Measurements from ENCODE around the gene CACNA1D.

Gene CACNA1D

DNA sequence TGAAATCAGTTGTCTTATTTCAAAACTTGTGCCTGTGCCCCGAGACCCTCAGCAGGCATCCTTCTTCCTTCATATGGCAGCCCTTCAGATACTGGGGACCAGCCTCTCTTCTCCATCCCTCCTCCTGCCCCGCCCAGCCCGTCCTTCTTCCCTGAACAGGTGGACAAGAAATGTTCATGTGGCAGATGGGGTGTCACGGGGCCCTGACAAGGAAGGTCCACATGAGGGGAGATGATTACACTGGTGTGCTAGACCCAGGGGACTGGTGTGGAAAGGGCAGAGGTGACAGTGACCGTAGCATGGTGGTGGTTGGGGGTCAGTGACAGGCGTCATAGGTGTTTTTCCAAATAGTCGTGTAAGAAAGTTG, 200.9 kb downstream of the CACNA1D start:
- no peak for DNase-seq

DNA sequence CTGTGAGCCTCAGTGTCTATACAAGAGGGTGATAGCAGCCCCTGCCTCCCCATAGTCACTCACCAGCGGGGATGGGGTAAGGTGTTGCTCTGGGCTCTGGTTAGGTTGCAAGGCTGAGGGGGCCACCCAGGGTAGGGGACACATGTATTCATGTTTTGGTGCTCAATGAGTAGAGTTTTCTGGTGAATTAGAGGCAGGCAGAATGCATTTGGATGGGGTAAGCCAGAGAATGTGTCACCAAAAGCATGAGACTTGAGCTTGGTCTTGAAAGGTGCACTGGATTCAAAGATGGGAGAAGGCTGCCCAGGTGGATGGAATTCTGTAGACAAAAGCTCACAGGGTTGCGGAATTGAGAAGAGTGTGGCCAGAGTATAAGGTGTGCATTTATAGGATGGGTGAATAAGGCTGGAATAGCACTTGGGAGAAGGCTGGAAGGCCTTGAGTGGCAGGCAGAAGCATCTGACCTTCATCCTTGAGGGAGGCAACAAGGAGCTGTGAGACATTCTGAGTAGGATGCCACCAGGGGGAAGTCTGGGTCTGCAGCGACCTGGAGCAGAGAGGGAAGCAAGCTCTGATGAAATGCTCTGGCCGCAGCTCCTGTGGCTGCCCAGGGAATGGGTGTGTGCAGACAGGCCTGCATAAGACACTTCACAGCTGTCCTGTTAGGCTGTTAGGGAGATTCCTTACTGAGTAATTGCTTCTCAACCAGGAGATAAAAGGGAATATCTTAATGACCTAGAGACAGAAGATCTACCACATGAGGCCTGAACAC, 202.2 kb downstream of the CACNA1D start:
- no peak for DNase-seq

DNA sequence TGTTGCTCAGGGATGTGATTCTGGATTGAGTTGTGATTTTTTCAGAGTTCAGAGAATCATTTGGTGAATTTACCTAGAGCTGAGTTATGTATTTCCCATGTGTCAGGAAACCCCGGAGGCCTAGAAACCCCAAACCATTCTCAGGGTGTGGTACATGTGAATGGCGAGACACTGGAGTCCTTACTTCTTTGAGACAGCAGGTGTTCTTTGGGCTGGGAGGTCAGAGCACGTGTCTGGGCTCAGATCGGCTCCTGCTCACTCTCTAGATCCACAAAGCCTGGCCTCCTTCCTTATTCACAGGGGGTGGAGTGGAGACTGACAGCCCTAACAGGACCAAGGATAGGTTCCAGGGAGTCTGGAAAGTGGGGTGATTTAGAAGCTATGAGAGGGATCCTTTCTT, 206.0 kb downstream of the CACNA1D start:
- DNase-seq, result no peak

DNA sequence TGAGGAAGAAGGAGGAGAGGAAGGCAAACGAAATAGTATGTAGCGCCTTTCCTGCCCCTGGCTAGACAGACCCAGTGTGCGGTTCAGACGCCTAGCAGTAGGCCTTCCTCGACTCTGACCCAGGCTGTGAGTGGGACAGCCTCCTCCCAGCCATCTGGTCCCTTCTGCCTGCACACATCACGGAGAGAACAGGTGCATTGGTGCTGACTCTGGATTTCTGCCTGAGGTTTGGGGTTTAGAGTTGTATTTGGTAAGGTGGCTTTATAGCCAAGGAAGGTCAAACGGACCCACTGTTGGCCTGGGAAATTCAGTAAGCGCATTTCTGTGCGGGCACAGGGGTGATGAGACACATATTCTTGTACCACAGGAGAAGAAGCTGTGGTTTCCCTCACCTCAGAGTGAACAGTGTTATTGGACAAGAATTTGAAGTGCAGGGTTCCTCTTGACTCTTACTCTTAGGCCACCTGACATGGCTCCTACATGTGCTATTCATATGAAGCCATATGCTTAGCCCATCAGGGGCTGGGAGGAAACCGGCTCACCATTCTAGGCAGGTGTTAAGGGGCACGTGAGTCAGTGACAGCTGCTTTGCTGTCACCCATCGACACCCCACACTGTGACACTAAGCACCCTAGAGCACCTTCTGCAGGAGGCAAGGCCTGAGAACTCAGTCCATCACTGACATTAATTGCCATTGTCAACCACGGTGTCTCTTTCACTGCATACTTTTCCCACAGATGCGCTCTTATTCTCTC, 208.5 kb downstream of the CACNA1D start:
- DNase-seq, result no peak

GRCh38 chr3:53703630-53704362, 209.4 kb downstream of the CACNA1D start:
- no peak for DNase-seq

- DNase-seq, result no peak
Observed at GRCh38 chr3:53704363-53704725, 209.9 kb downstream of the CACNA1D start.

DNA sequence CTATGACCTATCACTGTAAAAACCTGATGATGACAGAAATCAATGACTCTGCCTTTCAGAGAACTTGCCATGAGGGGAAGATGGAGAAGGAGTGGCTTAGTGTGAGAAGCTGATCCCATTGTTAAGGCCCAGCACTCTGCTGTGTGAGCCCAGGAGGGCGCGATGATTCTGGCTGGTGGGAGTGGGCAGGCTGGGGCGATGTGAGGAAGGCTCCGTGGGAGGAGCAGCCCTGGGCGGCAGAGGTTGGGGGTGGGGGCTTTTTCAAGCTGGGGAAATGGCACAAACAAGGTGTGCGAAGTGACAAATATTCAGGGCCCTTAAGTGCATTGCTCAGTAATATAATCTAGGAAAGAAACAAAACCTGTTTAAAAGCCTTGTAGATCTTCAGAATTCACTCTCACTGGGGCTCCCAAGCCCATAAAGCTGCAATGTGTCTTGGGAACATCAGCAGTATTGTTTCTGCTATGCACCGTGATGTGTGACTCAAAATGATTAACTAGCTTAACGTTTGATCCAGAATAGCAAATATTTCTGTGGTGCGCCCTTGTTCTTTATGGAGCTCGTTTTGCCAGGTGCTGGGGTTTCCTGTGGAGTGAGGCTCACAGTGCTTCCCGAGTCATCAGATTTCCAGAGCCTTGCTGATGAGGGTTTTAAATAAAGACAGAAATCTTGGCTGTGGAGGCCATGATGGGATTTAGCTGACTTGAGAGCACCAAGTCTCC, 210.8 kb downstream of the CACNA1D start:
- DNase-seq, result no peak

- no peak for DNase-seq
Observed at GRCh38 chr3:53705774-53706173, 211.4 kb downstream of the CACNA1D start.

DNA sequence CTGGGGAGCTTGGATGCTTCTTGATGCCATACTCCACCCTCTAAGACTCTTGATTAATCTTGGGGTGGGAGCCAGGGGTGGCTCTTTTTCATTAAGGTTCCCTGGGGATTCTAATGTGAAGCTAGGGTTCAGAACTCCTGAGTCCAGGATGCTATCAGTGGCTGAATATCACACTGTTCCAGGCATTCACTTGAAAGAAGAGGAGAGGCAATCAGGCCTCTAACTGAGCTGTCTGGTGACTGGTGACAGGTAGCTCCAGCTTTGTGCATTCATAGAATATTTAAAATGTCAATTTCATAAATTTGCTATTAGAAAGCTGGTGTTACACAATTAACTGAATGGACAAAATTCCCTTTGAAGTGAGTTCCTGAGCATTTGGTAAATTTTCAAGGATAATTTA, 212.8 kb downstream of the CACNA1D start:
- no peak for DNase-seq

- no peak for DNase-seq
Observed at GRCh38 chr3:53708001-53708621, 213.7 kb downstream of the CACNA1D start.

DNA sequence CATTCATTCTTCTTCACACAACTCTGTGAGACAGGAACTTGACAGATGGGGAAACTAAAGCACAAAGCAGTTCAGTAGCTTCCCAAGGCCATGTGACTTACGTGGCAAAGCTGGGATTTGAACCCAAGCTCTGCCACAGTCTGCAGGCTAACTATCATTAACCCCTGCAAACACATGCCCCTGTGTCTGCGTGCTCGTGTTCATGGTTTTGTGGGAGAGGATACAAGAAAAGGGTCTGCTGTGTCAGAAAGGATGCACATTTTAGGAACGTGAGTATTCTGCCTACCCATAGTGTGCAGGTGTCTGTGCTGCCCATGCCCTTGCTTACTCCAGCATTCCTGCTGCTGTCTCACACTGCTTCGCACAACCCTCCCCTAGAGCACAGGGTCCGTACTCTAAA, 214.8 kb downstream of the CACNA1D start:
- DNase-seq, result no peak

- DNase-seq, result peak; percentile 9 to 47 (median 28)
Observed at GRCh38 chr3:53709860-53710674, 215.7 kb downstream of the CACNA1D start.

- DNase-seq, result no peak
Observed at GRCh38 chr3:53711387-53711786, 217.0 kb downstream of the CACNA1D start.

- no peak for DNase-seq
Observed at GRCh38 chr3:53712817-53713388, 218.5 kb downstream of the CACNA1D start.

GRCh38 chr3:53713626-53714025, 219.2 kb downstream of the CACNA1D start:
- DNase-seq, result no peak

DNA sequence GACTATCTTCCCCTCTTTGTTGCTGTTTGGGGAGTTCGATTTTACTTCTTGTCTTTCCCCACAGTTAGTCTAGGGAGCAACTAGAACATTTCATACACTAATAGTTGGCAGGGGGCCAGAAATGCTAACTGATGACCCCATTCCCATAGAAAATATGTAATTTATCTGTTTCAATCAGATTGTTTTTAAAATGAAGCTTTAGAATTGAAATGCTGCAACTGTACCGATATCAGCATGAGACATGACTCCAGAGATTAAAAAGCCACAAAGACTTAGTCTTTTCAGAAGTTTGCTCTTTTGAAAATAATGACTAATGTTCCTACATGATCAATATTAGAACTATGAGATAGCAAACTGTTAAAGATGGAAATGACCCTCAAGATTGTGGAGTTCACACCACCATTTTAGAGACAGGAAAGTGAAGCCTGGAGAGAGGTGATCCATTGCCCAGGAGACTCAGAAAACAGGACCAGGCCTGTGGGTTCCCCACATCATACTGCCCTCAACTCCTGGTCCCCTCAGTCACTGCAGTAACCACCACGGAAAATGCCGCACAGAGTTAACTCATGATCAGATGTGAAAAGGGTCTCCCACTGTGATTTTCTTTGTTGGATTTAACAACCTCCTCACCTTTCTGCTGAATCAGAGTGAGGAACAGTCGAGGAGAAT, 221.5 kb downstream of the CACNA1D start:
- no peak for DNase-seq

DNA sequence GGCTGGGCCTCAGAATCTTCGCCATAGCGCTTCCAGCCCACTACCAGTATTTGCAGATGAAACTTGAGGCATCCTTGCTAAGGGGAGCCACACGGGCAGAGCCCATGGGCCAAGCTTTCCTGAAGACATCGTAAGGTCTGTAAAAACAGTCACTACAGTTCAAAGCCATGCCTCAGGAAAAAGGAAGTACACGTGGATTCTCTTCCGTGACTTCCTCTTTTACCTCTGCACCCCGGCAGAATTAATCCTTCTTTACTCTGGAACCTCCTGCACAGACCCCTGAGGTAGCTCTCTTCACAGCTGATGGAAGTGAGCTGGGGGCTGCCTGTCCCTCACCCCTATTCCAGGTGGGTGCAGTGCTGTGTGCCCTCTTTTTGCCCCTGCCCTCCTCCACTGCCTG, 222.6 kb downstream of the CACNA1D start:
- DNase-seq, result no peak

DNA sequence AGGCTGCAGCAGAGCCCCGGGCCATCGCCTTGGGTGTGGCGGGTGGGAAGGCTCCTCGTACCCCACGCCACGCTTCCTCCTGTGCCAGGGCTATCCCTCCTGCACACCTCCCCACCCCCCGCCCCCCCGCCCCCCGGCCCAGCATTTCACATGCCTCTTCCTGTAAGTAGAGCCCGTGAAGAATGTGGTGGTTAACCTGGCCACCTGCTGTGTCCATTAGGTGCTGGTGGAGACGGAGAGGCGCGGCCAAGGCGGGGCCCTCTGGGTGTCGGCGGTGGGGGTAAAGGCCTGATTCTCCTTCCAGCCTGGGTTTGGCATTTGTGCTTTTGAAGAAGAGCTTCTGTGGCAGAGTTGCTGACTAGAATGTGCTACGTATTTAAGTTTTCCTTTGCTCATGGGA, 224.1 kb downstream of the CACNA1D start:
- no peak for DNase-seq

DNA sequence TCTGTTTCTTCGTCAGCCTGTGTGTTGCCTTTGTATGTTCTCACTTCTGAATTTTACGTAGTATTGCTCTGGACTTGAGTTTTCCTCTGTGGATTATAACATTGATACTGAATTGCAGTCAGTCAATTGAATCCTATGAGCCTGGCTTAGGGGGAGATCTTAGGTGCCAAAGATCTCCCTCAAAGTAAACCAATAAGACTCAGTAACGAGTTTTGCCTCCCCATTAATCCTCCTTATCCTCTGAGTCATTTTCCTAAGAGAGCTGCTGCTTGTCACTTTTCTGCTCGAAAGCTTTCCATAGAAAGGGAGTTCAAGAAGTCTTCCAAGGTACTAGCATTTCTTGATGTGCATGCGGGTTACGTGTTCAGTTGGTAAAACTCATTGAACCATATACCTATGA, 225.4 kb downstream of the CACNA1D start:
- no peak for DNase-seq

DNA sequence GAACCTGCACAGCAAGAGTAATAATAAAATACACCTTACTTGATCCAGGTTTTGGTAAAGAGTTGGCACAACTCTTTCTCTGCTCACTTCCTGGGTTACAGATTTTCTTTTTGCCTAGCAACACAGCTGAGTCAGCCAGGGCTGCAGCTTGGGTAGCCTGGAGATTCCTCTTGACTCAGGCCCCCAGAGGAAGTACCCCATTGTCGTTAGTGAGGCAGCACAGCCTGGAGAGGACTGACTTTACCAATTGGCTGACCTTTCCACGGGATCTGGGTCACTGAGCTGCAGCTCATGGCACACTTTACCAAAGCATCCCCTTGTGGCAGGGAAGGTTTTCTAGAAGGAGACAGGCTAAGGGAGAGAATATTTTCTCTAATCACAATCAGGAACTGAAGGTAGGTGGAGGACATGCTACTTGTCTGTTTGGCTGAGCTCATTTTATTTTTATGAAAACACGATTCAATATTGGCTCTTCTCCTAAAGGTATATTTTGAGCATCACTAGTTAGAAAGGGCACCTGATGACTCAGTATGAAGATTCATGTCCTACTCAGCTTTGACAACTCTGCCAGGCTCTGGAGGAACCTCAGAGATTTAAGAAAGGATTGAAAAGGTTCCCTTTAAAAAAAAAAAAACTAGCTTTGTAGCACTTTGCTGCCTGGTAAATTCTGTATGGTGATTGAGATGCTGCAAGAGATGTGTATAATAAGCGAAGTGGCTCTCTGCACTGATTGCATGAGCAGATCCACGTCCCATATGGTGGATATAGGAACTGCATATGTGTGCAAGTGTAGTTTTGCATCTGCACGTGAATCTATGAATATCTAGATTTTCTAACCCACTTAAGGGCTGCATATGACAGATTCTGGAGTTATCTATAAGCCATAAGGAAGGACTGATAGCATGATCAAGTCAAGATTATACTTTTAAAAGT, 227.0 kb downstream of the CACNA1D start:
- no peak for DNase-seq

All from stimulated activated naive CD4-positive, alpha-beta T cell (primary cell).